Activated B cell treated with CpG ODN at 0.5 μM for 24 hours (primary cell): ENCODE measurements around the gene ACKR3. TPM values are rescaled to one million over a fixed set of nuclear protein-coding genes. Genes with fewer than 3 reads are reported as not detected.

ENCODE experiments used
- ATAC-seq: fragments of 200-7000 bp; cut with Tn5 transposase; one replicate; pipeline ENCODE4 v1.10.0; 2021; ENCODE audit warnings: low read depth, mild to moderate bottlenecking, moderate library complexity
- CTCF ChIA-PET: fragments of 350-600 bp; sonication (Branson Sonifier 250); formaldehyde crosslinking; loops from one replicate; lab custom pipeline; 2021; ENCODE audit warnings: antibody characterized with exemption; lab: Charles Lee
- POLR2A ChIA-PET: fragments of 350-600 bp; sonication (Branson Sonifier 250); formaldehyde crosslinking; loops from one replicate; lab custom pipeline; 2021; ENCODE audit warnings: antibody characterized with exemption; lab: Charles Lee
- DNase-seq: peaks from one replicate; pipeline ENCODE4 v3.0.0; 2022
- H3K27ac Mint-ChIP-seq: one replicate; pipeline ENCODE4 v1.8.0; 2020; ENCODE audit warnings: mixed read lengths
- H3K27me3 Mint-ChIP-seq: one replicate; pipeline ENCODE4 v1.8.0; 2021; ENCODE audit warnings: mixed read lengths
- H3K36me3 Mint-ChIP-seq: one replicate; pipeline ENCODE4 v1.8.0; 2021; ENCODE audit warnings: low read depth, mixed read lengths
- H3K4me1 Mint-ChIP-seq: one replicate; pipeline ENCODE4 v1.8.0; 2021; ENCODE audit warnings: mixed read lengths
- H3K4me3 Mint-ChIP-seq: one replicate; pipeline ENCODE4 v1.8.0; 2020; ENCODE audit warnings: mild to moderate bottlenecking, mixed read lengths
- H3K9me3 Mint-ChIP-seq: one replicate; pipeline ENCODE4 v1.8.0; 2020; ENCODE audit warnings: mixed read lengths
- CTCF ChIP-seq: fragments of 200-600 bp; IDR thresholded peaks from one replicate; pipeline ENCODE4 v1.8.0; 2022; ENCODE audit warnings: antibody characterized with exemption, mild to moderate bottlenecking
- intact Hi-C: fragments of 100-400 bp; cut with micrococcal nuclease; formaldehyde crosslinking; loops from one replicate; pipeline ENCODE4 v1.15.1; 2024
- total RNA-seq: library from RNA; stranded (reverse); gene quantifications from 2 replicates; pipeline ENCODE4 v1.2.3, GENCODE V29; 2022

The ACKR3 gene
- total RNA-seq, 1 donor from 2014 or later = 6.6 TPM

GRCh38 chr2:236558036-236558435 is 11.6 kb upstream of the ACKR3 start:
- CTCF ChIA-PET = interaction anchor here (1.8 kb wide), 2 partner anchors 11 to 45 kb away, joined by 6 to 7 read pairs; no protein-coding TSS in a partner anchor
- no peak for DNase-seq
- POLR2A ChIA-PET = interaction anchor here (1.4 kb wide), 1 partner anchor 12 kb away, joined by 9 read pairs; no protein-coding TSS in a partner anchor
- Mint-ChIP-seq H3K9me3 (peaks cover 4% of the 10 kb centered on the region), H3K36me3 (no peaks in the 10 kb centered on the region), H3K27me3 (peaks cover 2% of the 10 kb centered on the region), H3K27ac (no peak overlapping the region), H3K4me1 (peaks cover 48% of the 10 kb centered on the region), H3K4me3 (no peak overlapping the region)
- no peak for ATAC-seq
- intact Hi-C loops = no loop called here
- TF ChIP-seq CTCF = no peak

- Mint-ChIP-seq H3K4me1 (peaks cover 39% of the 10 kb centered on the region), H3K36me3 (no peaks in the 10 kb centered on the region), H3K27me3 (peaks cover 2% of the 10 kb centered on the region), H3K9me3 (peaks cover 4% of the 10 kb centered on the region), H3K4me3 (no peak overlapping the region), H3K27ac (no peak overlapping the region)
- intact Hi-C loops = no loop called here
- TF ChIP-seq CTCF = no peak
- DNase-seq (no peak), ATAC-seq (no peak)
- ChIA-PET CTCF (interaction anchor here (1.8 kb wide), 2 partner anchors 9 to 46 kb away, joined by 6 to 7 read pairs; no protein-coding TSS in a partner anchor), POLR2A (interaction anchor here (1.3 to 1.4 kb wide), 2 partner anchors 10 to 13 kb away, joined by 3 to 9 read pairs; partner anchors contain the start of gene ACKR3)
Measured at GRCh38 chr2:236558993-236559978, 10.3 kb upstream of the ACKR3 start.

- H3K36me3 Mint-ChIP-seq = no peaks in the 10 kb centered on the region
- peaks cover 2% of the 10 kb centered on the region for H3K27me3 Mint-ChIP-seq
- POLR2A ChIA-PET = no interaction called here
- intact Hi-C loops = no loop called here
- H3K27ac Mint-ChIP-seq = no peak overlapping the region
- CTCF ChIA-PET = no interaction called here
- ATAC-seq (peak; percentile 58), DNase-seq (no peak)
- TF ChIP-seq CTCF = no peak
- H3K4me3 Mint-ChIP-seq = no peak overlapping the region
- H3K9me3 Mint-ChIP-seq = no peaks in the 10 kb centered on the region
- peaks cover 31% of the 10 kb centered on the region for H3K4me1 Mint-ChIP-seq
Measured at GRCh38 chr2:236561874-236562273, 7.8 kb upstream of the ACKR3 start.

GRCh38 chr2:236562434-236562833 is 7.2 kb upstream of the ACKR3 start:
- Mint-ChIP-seq H3K27me3 (peaks cover 2% of the 10 kb centered on the region), H3K27ac (no peak overlapping the region)
- intact Hi-C loops = no loop called here

More at GRCh38 chr2:236562434-236562833, 7.2 kb upstream of the ACKR3 start:
- ATAC-seq = no peak
- CTCF ChIA-PET = no interaction called here
- Mint-ChIP-seq H3K4me3 (no peak overlapping the region), H3K9me3 (no peaks in the 10 kb centered on the region), H3K36me3 (no peaks in the 10 kb centered on the region), H3K4me1 (peaks cover 34% of the 10 kb centered on the region)
- DNase-seq = no peak
- no peak for TF ChIP-seq CTCF
- POLR2A ChIA-PET = no interaction called here
